Inflammatory macrophage treated with lipopolysaccharide for 1 hour (primary cell): ENCODE measurements around the gene SPRR1A.
"Not testable (repeated sequence)": the region's sequence is repeated elsewhere in the genome, so short reads cannot be mapped to it uniquely, and the experiment has no call there.

Source experiments
- DNase-seq, 2 donors: peaks; one replicate each; pipeline ENCODE4 v3.0.0-alpha.2; 2020 to 2022

SPRR1A gene

DNA sequence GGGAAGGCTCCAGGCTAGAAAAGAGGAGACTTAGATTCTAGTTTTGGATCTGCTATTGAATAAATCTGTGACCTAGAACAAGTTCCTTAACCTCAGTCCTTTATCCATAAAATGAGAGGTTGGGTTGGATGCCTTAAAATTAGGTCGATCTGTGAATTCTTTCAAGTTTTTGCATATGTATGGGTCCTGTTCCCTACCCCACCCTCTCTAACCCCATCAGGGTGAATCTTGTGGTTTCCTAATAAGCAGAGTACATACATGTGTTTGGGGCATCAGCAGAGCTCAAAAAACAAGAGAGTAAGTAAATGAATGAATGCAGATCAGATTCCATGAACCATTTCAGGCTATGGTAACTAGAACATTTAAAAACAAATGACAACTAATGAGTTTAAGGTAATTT, 7.2 kb upstream of the SPRR1A start:
- DNase-seq, result no peak

DNA sequence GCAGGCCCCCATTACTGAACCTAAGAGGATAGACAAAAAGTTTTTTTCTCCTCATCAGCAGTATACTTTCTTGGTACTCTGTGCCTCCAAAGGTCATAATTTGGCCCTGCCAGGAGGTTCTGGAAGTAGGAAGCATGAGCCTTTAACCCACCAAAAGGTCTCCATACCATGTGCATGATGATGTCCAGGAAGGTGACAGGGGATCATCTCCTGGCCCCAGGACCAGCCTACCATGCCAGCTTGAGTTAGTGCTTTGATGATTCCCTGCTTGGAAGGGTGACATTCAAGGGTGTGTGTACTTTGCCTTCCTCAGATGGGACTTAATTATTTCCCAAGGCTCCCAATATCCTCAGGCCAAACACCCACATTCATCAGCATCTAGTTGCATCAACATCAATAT, 6.3 kb upstream of the SPRR1A start:
- DNase-seq, result no peak

DNA sequence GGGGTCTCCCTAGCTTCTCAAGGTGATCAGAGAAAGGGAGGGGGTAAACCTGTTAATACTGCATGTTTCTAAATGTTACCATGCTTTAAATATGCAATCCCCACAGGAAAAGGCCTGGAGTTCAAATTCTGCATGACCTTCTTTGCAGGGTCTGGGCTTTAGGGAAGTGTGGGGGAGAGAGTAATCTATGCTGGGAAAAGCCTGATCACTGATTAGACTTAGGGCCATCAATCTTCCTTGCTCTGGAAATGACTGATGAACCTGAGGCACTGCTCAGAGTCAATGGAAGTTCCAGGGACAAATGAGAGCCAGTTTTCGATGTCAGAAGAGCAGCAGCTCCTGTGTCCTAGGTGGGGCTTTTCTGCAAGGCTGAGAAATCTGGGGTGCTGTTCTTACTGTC, 3.2 kb upstream of the SPRR1A start:
- DNase-seq, result no peak

DNA sequence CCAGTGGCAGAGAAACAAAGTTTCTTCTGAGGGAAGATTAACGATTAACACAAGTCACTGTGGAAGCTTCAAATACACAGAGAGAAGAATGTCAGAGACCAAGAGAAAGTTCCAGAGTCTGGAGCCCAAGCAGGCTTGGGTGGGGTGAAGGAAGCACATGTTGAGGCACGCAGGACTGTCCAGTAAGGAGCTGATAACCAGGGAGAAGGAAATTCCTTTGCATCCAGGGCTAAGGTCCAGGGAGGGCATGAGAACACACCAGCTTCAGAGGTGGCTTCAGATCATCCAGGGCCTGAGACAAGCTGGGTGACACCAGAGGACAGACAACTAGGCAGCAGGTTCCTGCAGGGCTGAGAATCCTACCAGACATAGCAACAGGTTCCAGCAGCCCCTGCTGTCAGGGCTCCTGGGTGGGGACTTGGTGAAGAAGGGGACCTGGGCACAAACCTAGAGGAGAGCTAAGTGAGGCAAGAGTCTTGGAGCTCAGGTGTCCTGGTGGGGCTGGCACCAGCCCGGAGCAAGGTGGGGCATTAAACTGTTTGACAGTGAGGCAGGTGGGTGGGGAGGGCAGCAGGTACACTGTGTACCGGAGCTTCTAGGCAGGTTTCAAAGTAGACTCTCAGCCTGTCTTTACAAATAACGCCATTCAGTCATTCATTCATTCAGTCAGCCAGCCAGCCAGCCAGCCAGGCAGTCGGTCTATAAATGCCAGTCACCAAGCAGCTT, 2.6 kb upstream of the SPRR1A start:
- DNase-seq, result no peak

DNA sequence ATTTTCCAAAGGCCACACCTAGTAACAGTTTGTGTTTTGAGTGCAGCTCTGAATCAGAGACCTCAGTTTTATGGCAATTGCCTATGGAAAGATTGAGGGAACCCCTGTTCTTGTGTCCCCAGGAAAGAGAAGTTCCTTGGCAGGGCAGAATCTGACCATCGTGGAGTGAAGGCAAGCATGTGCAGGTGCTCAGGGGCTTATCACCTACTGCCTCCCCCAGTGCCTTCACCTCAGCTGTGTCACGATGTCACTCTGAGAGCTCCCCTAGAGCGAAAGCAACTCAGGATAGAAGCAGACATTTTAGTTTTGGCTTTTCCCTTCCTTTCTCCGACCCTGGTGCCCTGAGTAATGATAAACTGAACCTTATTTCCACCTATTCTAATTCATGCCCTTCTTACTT, 1.8 kb upstream of the SPRR1A start:
- no peak for DNase-seq

DNA sequence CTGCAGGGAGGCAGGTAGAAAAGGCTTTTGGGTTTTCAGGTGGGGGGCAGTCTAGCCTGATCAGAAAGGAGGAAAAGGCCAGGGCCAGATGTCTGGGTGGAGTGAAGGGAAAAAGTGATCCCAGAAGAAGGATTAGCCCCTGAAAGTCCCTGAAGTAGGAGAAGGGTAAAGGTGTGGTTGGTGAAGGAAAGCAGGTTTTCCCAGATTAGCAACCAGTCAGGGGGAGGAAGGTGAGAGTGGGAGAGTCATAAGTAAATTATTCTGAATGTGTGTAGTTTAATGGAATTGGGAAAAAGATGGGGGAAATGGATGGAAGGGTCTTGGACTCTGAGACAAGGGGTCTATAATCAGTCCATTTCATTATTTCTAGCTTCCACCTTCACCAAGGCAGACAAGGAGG, 647 bp upstream of the SPRR1A start:
- DNase-seq, result no peak

DNA sequence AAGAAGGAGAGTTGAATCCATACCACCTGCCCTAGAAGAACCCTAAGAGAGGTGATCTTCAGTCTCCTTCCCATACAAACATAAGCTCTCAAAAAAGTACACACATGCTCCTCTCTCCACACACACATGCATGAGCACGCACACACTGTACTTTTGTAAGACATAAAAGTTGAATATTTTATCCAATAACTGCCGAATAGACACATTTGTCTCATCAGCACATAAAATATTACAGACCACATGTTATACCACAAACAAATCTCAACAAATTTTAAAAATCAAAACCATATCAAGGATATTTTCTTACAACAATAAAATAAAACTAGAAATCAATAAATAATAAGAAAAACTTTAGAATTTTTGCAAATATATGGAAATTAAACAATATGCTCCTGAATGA, 2.7 kb downstream of the SPRR1A start:
- DNase-seq, result no peak

DNA sequence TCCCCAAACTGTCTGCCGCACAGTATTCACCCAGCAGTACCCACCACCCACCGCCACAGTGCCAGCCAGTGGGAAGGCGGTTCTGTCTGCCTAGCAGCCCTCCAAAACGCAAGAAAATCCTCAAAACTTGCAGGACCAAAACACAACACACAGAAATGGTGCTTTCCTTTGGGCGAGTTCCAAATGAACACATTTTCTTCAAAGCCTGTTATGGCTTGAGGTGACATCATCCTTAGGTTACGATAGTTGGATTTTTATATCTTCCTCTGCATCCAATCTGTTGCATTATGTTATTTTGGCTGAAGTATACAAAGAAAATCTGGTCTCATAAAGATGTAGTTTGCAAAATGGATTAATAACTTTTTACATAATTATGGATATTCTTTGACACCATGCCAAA, 9.3 kb downstream of the SPRR1A start:
- no peak for DNase-seq

DNA sequence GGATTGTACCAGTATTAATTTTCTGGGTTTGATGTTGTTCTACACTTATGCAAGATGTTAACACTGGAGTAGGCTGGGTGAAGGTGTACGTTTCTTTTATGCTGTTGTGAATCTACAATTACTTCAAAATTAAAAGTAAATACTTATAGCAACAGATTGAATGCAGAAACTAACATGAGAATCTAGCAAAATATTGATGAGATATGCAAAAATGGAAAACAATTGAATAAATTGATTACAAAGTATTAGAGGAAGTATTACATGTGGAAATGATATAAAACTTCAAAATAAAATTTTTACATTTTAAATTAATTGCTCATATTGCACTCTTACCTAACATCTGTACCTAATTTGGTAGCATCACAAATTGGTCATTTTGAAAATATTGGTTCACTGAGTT, 12.0 kb downstream of the SPRR1A start:
- no peak for DNase-seq

DNA sequence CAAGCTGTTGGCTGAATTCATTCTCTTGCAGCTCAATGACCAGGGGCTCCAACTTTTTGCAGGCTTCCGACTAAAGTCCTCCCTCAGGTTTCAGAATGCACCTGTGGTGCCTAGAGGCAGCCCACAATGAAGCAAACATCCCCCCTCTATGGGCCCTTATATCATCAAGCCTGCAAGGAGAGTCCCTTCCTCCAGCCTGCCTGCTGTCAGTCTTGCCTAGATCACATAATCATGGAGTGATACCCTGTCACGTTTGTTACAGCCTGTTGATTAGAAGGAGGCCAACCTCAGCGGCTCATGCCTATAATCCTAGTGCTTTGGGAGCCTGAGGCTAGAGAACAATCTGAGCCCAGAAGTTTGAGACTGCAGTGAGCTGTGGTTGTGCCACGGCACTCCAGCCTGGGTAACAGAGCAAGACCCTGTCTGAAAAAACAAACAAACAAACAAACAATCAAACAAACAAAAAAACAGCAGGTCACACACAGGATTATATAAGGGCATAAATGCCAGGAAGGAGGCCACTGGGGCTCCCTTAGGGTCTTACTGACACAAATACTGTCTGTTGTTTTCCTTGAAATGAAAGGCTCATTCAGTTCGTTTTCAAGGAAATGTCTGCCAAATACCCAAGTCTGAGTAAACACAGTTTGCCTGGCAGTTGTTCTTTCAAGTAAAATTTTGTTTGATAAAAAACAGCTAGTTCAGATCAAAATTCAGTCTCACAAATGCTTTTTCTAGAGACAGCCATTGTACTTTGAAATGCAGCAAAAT, 12.9 kb downstream of the SPRR1A start:
- no peak for DNase-seq

DNA sequence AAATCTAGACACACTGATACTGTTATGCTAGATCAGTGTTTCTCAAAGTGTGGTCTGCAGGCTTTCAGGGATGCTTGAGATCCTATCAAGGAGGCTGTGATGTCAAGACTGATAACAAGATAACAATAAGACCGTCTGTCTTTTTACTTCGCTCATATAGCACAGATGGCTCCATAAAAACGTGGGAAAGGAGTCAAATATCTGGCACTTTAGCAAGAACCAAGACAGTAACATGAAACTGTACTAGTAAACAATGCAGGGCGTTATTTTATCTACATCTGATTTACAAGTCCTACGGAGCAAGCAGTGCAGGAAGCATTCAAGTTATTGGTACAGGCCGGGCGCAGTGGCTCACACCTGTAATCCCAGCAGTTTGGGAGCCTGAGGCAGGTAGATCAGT, 14.0 kb downstream of the SPRR1A start:
- DNase-seq, result no peak

DNA sequence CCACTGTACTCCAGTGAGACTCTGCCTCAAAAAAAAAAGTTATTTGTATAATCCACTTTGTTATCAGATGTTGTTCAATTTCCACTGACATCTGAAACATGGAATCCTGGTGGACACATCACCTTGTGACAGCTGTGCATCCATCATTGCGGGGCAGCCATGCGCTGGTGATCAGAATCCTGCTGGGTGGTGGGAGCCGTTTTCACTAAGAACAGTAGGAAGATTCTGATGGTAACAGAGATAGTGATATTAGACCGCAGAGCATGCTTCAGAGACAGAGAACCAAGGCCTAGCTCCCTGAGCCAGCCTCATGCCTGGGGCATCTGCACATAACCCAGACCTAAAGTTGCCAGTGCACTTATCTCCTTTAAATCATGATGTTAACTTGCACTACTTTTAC, 14.6 kb downstream of the SPRR1A start:
- DNase-seq, result no peak

DNA sequence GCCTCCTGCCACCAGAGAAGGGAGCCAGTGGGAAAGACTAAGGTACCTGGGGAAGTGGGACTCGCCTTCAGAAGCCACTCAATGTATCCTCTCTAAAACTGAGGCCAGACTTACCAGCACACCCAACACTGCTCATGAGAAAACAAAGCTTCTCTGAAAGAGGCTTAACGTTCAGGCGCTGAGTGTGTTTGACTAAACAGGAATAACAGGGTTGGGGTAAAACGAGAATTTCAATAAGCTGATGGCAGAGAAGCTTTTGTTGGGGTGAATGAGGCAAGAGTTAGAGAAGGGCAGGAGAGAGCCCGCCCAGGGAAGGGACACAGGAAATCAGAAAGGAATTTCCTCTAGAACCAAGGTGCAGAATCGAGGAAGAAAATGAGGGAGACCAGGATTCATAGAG, 15.9 kb downstream of the SPRR1A start:
- DNase-seq, result no peak

DNA sequence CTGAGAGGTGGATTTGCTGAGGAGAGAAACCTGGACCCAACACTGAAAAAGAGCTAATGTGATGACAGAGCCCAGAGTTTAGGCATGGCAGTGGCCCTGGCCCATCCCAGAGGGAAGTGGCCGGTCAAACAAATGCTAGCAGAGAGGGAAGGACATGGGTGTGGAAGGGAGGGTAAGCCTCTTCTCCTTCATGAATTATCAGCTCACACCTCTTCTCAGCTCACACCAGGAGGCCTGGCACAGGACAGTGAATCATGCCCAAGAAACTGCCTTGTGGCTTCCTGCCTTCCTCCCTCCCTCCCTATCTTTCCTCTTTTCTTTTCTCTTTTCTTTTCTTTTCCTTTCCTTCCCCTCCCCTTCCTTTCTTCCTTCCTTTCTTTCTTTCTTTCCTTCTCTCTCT, 16.4 kb downstream of the SPRR1A start:
- no peak for DNase-seq

DNA sequence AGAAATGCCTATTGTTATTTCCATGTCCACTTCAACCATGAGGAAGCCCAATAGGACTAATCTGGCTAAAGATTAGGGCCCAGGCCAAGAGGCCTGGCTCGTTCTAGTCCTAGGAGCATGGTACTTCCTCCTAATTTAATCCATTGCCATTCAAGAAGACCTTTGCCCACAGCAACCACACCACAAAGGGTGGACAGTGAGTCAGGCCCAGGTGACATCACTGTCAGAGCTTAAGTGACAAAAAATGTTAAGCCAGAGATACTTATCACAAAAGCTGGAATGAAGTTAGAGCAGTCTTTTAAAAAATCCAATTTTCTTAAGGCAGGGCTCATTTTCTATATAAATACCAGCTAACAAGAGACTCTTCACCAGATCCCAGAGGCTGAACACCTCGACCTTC, 17.5 kb downstream of the SPRR1A start, which contains the start of gene SPRR3:
Gene SPRR3 (plus strand): TSS at position 368 of the 400 bp plus-strand sequence. CDS start 1,272 bp downstream, outside the sequence.
- no peak for DNase-seq

DNA sequence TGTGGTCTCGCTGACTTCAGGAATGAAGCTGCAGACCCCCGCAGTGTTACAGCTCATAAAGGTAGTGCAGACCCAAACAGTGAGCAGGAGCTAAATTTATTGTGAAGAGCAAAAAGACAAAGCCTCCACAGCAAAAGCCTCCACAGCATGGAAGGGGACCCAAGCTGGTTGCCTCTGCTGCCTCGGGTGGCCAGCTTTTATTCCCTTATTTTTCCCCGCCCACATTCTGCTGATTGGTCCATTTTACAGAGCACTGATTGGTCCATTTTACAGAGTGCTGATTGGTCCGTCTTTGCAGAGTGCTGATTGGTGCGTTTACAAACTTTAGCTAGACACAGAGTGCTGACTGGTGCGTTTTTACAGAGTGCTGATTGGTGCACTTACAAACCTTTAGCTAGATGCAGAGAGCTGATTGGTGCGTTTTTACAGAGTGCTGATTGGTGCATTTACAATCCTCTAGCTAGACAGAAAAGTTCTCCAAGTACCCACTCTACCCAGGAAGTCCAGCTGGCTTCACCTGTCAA, 27.4 kb downstream of the SPRR1A start:
- DNase-seq, result not testable (repeated sequence)

DNA sequence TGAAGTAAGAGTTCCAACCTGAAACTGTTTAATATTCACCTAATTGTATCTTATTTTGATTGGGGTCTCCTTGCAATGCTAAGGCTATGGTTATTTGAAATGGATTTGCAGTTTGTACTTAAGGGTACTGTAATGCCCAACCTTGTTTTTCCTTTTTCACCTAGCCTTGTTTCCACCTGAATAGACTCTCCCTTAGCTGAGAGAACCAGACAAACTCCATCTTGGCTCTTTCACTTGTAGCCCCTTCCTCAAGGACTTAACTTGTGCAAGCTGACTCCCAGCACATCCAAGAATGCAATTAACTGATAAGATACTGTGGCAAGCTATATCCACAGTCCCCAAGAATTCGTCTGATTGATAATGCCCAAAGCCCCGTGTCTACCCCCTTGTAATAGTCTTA, 37.9 kb downstream of the SPRR1A start:
- DNase-seq, result not testable (repeated sequence)

DNA sequence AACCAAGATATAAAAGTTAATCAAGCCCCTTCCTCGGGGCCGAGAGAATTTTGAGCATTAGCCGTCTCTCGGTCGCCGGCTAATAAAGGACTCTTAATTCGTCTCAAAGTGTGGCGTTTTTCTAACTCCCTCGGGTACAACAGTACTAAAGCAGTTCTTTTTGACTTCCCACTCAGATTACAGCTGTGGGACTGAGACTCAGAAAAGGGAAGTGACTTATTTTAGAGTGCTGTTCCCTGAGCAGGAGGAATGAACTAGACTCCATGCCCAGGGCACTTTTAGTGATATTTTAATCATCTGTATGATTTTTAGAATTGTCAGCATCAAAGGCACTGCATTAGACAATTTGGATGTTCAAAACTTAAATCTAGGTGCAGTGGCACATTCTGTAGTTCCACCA, 38.5 kb downstream of the SPRR1A start:
- not testable (repeated sequence) for DNase-seq

DNA sequence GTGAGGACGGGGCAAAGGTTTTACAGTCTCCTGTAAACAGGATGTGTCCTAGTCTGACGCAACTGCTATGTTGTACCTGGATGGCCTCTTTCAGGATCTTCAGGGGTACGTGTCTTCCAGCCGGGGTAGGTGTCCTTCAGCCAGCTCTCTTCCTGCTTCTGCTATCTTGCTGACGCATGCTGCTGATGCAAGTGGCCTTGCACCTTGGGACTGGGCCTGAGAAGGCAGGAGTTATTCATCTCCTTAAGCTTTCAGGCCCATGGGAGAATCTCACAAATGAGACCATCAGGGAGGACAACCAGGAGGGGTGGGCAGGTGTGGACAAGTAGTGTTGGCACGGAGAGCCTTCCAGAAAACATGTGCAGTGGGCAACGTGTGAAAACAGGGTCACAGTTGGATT, 39.2 kb downstream of the SPRR1A start:
- DNase-seq, result no peak

DNA sequence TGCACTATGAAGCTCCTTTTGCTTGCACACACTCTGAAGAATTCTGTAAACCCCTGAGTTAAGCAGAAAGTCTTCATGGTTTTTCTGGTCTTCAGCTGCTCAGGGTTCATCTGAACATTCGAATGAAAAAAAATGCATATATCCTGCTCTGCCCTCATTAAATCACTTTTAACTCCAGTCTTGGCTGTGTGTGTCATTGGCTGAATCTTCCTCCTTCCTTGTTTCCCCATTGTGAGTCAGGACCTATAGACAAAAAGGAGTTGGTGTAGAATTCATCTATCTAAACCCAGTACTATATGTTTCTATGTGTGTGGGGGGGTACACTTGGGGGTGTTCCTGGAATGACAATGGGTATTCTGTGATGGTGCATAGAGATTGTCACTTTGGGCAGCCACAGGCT, 40.5 kb downstream of the SPRR1A start:
- no peak for DNase-seq

DNA sequence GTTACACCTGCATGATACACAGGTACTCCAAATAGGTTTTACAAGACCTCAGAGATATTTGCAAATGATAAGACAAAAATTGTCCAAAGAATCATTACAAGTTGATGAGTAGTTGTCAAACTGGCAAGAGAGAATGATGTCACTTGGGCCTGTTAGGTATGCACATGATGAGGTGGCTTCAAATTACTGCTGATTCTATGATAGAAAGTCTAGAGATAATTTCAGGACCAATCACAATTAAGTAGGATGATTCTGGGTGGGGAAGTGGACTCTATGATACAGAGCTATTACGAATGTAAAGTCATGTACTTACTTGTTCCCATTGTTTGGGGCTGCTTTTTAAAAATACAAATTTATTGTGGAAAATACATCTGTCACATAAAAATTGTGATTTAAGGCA, 41.9 kb downstream of the SPRR1A start:
- no peak for DNase-seq

DNA sequence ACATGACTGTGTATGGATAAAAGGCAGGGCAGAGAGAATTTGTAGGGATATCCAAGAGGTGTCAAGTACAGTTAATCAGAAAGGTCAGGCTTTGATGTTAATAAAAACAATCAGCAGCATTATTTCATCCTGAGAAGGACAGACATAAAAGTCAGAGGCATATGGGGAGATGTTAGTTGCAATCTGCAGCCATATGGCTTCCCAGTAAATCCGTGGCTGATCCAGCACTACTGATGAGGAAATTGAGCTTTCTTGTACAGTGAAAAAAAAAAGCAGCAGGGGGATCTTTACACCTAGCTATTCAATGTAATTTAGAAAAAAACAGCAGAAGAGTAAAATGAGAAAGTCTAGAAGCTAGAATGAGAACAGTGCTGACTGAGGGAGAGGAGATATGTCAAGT, 44.9 kb downstream of the SPRR1A start:
- DNase-seq, result no peak

DNA sequence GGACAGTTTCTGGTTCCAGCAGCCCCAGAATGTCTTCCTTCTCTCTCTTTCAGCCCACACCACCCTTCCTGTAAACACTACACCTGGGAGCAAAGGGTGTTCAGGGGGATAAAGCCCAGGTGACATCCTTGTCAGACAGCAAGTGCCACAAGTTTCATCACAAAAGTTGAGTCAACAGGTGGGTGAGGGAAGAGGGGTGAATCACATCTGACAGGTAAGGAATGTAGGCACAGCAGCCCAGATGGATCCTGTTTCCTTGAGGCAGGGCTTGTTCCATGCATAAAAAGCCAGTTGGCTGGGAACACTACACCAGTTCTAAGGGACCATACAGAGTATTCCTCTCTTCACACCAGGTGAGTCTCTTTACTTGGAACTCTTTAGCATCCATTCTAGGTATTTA, 47.0 kb downstream of the SPRR1A start, which contains the start of gene SPRR1B:
Gene SPRR1B (plus strand): TSS at position 309 of the 400 bp plus-strand sequence. CDS start 1,143 bp downstream, outside the sequence.
- no peak for DNase-seq

DNA sequence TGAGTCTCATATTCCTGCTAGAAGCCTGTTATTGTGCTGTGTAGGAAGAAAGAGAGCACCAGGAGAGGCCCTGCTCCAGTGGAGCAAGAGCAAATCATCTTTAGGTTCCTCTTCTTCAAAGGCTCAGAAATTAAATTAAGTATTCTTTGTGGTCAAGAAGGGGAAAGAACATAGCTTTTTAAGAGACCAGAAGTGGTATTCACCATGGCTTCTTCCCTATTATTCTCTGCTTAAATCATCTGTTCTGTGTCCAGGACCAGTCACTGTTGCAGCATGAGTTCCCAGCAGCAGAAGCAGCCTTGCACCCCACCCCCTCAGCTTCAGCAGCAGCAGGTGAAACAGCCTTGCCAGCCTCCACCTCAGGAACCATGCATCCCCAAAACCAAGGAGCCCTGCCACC, 48.2 kb downstream of the SPRR1A start:
- no peak for DNase-seq
